Stimulated activated CD8-positive, alpha-beta memory T cell treated with anti-CD3 and anti-CD28 coated beads, Interleukin-15, amount 100 ng/mL, for 1 hour (primary cell): ENCODE results near the gene TLX1.
"Not testable (repeated sequence)": the region's sequence is repeated elsewhere in the genome, so short reads cannot be mapped to it uniquely, and the experiment has no call there.

ENCODE experiments used
- DNase-seq: peaks from one replicate; pipeline ENCODE4 v3.0.0-alpha.2; 2020; ENCODE audit warnings: low read depth

TLX1 gene

DNA sequence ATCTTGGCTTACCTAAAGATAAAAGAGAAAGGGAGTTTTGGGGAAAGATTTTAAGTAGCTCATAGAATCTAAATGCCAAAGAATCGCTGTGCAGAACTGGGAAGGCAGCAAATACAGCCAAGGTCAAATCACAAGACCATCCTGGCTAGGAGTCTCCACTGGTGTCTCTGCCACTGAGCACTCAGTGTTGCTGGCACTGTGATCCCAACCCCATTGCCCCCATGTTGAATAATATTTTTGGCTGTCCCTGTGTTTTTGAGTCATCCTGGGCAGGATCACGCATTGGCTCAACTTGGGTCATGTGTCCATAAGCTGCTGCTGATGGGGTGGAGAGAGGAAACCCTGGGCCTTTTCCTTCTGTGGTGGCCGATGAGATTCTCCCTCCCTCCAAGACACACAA, 21.2 kb downstream of the TLX1 start:
- DNase-seq: no peak

DNA sequence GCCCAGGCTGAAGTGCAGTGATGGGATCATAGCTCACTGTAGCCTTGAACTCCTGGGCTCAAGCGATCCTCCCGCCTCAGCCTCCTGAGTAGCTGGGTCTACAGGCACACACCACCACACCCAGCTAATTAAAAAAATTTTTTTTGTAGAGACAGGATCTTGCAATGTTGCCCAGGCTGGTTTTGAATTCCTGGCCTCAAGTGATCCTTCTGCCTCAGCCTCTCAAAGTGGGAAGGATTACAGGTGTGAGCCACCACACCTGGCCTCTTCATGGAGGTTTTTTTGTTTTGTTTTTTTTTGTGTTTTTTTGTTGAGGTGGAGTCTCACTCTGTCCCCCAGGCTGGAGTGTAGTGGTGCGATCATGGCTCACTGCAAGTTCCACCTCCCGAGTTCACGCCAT, 23.4 kb downstream of the TLX1 start:
- DNase-seq: not testable (repeated sequence)

DNA sequence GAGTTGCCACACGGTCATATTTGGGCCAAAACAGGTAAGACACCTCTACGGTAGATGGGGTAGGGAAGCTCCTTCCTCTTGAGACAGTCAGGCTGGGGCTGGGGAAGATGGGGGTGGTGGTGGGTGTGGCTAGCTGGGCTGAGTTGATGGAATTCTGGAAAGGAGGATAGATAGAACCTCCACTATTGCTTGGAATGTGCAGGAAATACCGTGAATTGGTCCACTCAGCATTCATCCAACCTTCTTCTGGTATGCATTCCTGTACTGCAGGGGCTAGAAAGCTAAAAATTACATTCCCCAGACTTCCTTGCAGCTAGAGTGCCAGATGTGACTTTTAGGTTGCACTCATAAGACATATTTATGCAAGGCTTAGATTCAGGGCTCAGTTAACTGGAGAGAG, 24.8 kb downstream of the TLX1 start:
- DNase-seq: no peak

DNA sequence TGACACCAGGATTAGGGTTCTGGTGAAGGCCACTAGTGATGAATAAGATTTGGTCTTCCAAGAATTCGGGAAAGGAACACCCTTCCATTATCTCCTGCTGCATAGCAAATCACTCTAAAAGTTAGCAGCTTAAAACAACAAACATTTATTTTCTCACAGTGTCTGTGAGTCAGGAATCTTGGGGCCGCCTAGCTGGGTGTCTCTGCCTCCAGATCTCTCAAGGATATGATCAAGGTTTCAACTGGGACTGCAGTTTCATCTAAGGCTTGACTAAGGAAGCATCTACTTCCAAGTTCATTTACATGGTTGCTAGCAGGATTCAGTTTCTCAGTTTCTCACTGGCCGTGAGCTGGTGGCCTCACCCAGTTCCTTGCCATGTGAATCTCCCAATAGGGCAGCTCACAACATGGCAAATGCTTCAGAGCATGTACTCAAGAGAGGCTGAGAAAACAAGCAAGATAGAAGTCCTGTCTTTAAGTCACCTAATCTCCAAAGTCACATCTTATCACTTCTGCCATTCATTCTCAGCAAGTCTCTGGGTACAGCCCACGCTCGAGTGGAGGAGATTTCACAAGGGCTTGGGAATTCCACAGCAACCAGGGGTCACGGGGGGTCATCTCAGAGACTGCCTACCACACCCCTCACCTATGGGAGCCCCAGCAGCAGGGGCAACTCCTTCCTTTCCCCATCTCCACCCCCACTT, 26.8 kb downstream of the TLX1 start:
- no peak for DNase-seq

DNA sequence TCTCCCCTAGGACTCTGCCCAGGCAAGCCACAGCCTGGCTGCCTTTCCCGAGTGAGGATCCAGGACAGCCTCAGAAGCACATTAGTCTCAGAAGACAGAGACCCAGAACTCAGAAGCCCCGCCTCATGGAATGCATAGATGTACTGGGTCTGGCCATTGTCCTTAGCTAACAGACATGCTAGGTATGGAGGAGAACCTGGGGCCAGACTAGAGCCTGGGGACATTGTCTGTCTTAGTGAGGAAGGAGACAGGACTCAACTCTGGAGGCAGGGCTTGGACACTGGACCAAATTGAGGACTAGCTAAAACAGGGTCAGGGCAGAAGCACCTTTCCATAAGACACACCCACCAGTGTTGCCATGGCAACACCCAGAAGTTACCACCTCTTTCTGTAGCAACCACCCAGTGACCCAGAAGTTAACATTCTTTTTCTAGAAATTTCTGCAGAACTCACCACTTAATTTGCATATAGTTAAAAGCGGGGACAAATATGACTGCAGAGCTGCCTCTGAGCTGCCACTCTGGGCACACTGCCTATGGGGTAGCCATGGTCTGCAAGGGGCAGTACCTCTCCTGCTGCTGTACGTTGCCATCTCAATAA, 27.5 kb downstream of the TLX1 start:
- no peak for DNase-seq

DNA sequence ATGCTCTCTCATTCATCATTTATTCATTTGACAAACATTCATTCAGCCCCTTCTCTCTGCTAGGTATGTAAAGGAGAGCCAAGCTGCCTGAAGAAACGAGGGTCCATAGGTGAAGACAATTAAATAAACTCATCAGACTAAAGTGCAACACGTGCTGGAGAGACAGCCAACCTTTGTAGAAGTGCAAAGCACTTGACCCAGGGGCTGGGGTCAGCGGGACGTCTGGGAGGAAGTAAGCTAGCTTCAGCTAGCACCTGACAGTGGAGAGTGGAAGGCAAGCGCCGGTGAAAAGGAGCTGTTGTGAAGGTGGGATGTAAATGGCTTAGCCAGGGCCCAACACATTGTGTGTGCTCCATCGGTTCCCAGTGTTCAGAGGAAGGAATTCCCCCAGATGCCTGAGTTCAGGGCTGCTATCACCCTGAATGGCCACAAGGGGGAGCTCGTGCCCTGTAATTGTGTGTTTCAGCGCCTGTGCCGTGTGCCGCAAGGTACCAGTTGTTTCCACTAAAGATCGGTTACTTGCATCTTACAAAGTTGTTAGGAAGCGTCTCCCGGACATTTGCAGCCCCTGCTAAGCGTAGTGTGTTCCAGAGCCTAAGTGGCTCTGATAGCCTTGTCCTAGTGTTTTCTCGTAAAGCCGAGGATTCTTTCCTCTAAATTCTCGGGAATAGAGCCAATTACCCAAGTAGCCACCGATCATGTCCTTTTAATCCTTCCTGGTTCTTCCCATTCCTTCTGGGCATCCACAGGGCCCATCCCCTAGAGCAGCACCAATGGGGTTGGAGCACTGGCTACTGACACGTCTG, 30.6 kb downstream of the TLX1 start:
- DNase-seq: peak; percentile 51

DNA sequence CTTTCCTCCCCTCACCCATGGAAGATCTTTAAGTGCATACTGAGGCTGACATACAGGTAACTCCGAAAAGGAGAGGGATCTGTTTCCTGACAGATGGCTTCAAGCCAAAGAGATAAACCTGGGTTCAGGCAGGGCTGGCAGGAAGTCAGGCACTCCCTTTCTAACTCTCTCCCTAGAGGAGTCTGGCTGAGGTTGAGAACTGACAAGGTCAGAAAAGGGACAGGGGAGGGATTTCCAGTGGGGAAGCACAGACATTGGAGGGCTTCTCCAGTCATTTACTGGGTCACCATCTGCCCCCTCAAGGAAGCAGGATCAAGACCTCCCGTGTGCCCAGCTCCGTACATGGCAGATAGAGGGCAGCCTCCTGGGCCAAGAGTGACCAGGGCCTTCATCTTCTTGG, 31.6 kb downstream of the TLX1 start:
- no peak for DNase-seq

DNA sequence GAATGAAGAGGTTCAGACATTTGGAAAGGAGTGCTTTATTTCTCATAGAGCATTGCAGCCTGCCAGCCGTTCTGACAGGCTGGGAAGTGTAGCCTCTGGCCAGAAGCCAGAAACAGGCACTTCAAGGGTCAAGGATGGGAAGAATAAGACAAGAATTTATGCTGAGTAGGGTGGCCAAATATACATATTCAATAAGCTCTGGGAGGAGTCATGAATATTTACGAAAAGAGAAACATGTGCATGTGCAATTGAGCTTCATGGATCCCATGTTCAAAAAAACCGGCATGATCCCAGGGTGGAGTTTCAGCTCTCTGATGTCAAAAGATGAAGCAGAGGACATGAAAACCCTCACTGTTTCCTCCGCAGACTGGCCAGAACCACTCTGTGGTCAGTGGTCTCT, 32.9 kb downstream of the TLX1 start:
- no peak for DNase-seq

DNA sequence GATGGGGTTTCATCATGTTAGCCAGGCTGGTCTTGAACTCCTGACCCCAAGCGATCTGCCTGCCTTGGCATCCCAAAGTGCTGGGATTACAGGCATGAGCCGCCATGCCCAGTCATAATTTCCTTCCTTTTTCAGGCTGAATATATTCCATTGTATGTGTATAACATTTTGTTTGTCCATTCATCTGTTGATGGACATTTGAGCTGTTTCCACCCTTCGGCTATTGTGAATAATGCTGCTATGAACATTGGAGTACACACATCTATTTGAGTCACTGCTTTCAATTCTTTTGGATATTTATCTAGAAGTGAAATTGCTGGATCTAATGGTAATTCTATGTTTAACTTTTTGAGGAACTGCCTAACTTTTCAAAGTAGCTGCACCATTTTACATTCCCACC, 34.6 kb downstream of the TLX1 start:
- DNase-seq: no peak

DNA sequence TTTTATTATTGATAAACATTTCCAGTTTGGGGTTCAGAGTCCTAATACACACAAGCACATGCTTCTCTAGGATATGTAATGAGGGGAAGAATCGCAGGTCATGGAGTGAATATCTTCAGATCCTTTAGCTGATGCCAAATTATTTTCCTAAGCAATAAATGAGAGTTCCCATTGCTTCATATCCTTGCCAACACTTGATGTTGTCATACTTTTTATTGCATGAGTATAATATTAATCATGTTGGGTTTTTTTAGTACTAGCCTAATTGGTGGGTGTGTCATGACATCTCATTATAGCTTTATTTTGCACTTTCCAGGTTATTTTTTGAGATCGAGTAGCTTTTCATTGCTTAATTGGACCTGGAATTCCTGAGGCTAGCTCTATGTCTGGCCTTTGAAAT, 35.3 kb downstream of the TLX1 start:
- no peak for DNase-seq

DNA sequence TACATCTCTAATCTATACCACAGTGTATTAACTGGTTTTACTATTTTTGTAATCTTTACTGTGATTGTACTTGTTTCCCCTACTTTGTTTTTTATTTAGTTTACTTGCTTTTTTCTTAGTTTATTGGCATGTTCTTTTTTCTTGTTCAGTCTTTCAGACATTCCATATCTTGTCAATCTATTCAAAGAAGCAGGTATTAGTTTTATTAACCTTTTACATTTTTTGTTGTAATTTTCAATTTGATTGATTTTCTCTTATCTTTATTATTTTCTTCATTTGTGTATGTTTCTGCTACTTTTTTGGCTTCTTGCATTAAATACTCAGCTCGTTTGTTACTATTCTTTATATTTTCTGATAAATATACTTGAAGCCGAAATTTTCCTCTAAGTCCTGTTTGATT, 41.6 kb downstream of the TLX1 start:
- no peak for DNase-seq

DNA sequence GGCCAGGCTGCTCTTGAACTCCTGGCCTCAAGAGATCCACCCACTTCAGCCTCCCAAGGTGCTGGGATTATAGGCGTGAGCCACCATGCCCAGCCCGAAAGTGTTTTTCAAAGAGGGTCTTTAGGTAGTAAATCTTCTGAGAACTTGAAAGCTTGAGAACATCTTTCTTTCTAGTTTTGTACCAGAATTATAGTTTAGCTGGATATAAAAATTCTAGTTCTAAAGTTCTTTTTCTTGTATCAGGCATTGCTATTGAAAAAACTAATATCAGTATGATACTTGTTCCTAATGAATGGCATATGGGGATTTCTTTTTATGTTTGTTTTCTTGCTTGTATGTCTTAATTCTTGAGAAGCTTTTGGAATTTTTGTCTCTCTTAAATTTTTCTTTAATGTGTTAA, 43.2 kb downstream of the TLX1 start:
- DNase-seq: no peak

DNA sequence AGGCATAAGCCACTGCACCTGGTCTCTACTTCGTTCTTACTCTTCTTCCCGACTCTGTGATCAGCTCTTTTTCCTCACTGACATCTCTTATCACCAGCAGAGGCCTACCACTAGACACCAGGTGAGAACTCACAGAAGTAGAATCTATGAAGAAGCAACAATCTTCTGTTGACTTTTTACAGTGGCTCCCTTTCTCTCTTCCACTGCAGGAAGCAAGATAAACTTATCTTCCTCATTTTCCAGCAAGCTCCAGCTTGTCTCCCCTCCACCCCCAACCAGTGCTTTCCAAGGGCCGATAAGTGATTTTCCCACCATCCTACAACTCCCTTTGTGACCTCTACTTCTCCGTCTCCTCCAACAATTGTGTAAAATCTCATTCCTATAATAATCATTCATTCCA, 45.5 kb downstream of the TLX1 start:
- no peak for DNase-seq

DNA sequence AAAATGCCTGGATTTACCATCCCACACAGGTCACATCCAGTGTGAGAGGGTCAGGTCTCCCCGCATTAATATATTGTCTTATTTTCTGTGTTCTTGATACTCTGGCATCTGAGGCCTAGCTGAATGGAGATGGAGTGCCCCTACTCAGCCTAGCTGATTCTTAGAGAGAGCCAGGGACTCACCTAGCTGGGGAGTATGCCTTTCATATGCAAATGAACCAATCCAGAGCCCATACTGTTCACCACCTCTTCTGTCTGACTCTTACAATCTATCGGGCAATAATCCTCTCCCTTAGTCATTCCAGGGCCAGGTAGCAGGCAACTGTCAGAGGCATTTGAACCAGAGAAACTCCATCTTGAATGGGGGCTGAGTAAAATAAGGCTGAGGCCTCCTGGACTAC, 51.8 kb downstream of the TLX1 start:
- DNase-seq: no peak

DNA sequence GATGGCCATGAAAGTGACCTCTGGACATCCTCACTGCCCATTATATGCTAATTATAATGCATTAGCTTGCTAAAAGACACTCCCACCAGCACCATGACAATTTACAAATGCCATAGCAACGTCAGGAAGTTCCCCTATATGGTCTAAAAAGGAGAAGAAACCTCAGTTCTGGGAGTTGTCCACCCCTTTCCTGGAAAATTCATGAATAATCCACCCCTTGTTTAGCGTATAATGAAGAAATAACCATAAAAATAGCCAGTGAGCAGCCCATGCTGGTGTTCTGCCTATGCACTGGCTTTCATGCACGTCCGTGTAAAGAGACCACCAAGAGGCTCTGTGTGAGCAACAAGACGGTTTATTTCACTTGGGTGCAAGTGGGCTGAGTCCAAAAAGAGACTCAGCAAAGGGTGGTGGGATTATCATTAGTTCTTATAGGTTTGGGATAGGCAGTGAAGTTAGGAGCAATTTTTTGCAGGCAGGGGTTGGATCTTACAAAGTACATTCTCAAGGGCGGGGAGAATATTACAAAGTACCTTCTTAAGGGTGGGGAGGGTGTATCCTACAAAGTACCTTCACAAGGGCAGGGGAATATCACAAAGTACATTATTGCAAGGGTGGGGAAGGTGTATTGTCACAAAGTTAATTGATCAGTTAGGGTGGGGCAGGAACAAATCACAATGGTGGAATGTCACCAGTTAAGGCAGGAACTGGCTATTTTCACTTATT, 52.5 kb downstream of the TLX1 start:
- DNase-seq: no peak
